GM19023 (cell line): ENCODE data around the gene STX8.
"Not testable (repeated sequence)": the region's sequence is repeated elsewhere in the genome, so short reads cannot be mapped to it uniquely, and the experiment has no call there.

Source experiments
- ATAC-seq: cut with Tn5 transposase; IDR thresholded peaks from one replicate; pipeline ENCODE4 v1.9.1; 2021; ENCODE audit warnings: mild to moderate bottlenecking, moderate library complexity; ENCODE audit not compliant: unreplicated experiment

STX8 gene

DNA sequence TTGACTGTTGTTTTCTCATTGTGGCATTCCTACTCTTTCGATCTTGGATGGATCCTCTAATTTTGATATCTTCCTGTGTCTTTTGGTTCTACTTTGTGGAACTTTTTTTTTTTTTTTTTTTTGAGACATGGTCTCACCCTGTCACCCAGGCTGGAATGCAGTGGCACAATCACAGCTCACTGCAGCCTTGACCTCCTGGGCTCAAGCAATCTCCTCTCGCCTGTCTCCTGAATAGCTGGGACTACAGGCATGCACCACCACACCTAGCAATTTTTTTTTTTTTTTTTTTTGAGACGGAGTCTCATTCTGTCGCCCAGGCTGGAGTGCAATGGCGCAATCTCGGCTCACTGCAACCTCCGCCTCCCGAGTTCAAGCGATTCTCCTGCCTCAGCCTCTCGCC, 220.4 kb downstream of the STX8 start:
- not testable (repeated sequence) for ATAC-seq

- no peak for ATAC-seq
These were observed 225.5 kb downstream of the STX8 start for GRCh38 chr17:9350080-9350479.

GRCh38 chr17:9346296-9346926, 229.2 kb downstream of the STX8 start:
- ATAC-seq: no peak

- no peak for ATAC-seq
These were observed 232.1 kb downstream of the STX8 start for GRCh38 chr17:9343516-9343915.

DNA sequence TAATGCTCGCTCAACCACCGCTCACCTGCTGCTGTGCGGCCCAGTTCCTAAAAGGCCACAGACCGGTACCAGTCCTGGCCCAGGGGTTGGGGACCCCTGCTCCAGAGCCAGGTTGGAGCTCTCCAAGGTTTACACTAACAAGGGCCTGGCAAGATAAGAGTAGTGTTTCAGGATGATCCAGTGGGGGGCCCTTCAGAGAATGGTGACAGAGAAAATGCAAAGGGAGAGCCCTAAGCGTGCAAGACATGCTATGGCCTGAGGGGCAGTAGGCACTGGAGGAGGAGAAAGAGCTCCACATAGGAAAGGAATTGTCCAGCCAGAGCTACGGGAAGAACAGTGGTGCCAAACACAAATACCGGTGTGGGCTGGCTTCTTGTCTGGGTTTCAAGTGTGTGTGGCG, 233.4 kb downstream of the STX8 start:
- ATAC-seq: no peak

DNA sequence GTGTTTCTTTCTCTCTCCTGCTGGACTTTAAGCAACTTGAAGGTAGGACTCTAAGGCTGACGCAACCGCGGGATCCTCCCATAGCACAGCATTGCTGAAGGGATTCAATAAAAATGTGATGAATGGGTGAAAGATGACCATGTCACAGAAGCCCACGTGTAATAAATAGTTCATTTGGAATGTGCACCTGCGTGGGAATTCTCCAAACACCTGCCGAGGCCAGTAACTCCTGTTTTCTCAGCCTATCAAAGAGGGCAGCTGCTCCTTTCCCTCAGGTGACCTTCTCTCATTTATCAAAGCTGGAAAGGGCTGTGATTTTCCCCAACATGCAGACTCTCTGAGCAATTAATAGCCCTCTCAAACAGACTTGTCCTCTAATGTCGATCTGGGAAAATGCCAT, 235.7 kb downstream of the STX8 start:
- no peak for ATAC-seq

DNA sequence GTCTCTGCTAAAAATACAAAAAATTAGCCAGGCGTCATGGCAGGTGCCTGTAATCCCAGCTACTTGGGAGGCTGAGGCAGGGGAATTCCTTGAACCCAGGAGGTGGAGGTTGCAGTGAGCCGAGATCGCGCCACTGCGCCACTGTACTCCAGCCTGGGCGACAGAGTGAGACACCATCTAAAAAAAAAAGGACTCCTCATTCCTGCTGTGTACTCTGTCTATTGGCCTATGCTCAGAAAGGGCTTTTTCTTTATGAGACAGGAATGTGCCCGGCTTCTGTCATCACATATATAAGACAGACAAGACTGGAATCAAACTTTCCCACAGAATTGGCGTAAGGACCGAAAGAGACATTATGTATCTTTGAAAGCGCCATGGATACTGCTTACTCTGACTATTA, 236.1 kb downstream of the STX8 start:
- ATAC-seq: not testable (repeated sequence)

GRCh38 chr17:9336817-9337216, 238.8 kb downstream of the STX8 start:
- no peak for ATAC-seq

DNA sequence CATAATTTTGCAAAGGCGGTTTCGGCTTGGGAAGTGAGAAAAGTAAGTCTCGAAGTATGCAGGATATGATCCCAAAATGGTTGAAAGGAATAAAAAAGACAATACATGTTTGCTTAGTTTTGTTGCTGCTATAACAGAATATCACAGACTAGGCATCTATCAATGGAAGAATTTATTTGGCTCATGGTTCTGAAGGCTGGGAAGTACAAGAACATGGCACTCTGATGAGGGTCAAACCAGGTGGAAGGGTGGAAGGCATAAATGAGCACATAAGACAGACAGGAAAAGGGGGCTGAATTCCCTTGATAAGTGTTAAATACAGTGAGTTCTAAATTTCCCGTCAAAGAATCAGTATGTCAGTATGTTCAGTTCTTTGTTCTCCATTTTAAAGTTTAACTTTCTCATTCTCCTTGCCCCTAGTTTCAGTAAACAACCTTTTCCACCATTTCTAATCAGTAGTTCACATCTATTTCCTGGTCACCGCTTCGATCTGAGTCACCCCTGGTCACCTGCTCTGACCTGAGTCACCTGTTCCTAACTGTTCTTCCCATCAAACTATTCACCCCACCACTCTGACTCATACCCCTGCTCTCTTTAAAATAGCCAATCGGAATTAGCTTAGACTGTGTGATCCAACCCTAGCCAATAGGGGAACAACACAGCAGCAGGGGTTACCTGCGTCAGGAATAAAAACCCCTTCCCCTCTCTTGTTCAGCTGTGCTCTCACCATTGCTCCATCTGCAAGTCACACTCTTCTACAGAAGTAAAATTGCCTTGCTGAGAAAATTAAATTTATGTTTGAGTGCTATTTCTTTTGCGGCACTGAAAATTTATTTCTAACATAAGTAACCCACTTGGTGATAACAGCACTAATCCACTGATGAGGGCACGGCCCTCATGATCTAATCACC, 240.8 kb downstream of the STX8 start:
- no peak for ATAC-seq

DNA sequence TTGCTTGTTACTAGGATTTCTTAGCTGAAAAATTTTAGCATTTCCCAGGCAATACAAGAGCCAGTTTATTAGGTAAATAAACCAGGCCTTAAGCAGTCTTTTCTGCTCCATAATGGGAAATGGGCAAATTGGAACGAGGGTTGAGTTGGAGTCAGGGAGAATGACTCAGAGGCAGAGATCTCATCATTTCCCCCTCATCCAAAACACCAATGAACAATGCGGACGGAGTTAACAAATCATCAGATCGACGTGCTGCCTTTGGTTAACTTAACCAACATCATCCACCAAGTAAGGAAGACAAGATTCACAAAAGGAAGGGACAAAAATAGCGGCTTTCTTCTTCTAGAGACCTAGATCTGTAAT, 243.5 kb downstream of the STX8 start:
- ATAC-seq: no peak

GRCh38 chr17:9331279-9332131, 244.1 kb downstream of the STX8 start:
- ATAC-seq: no peak

DNA sequence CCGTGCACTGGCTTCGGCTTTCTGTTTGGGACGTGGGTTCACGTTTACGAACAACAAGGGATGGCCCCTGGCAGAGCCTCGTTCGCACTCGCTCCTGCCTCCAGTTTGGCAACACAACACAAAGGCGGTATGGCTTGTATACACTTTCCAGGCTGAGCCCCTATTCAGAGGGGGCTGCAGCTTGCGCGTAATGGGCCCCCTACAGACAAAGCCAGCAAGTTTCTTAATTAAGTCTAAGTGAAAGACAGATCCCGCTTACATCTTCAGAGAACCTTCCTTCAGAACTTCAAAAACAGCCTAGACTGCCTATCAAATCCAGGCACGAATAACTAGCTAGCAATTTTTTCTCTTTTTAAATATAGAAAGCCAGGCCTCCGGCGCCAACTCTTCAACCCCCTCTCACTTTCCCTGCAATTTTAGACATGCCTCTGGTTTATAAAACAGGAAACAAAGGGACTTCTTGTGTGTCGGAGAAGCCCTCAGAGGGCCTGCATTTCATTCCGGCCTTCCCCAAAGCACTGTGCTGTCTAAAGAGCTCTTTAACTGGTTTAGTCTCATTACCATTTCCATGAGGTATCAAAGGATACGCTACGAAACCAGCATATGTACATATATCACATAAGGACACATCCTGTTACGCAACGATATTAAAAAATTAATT, 244.9 kb downstream of the STX8 start:
- no peak for ATAC-seq

GRCh38 chr17:9330141-9330540, 245.5 kb downstream of the STX8 start:
- no peak for ATAC-seq

- ATAC-seq: no peak
These were observed 246.2 kb downstream of the STX8 start for GRCh38 chr17:9329251-9329921.

DNA sequence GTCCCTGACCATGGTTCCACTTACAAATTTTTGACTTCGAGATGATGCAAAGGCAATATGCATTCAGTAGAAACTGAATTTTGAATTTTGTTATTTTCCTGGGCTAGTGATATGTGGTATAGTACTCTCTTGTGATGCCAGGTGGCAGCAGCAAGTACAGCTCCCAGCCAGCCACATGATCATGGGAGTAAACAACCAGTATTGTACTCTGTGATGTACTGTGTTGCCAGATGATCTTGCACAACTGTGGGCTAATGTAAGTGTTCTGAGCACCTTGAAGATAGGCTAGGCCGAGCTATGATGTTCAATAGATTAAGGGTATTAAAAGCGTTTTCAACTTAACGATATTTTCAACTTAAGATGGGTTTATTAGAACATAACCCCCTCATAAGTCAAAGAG, 250.8 kb downstream of the STX8 start:
- ATAC-seq: no peak

DNA sequence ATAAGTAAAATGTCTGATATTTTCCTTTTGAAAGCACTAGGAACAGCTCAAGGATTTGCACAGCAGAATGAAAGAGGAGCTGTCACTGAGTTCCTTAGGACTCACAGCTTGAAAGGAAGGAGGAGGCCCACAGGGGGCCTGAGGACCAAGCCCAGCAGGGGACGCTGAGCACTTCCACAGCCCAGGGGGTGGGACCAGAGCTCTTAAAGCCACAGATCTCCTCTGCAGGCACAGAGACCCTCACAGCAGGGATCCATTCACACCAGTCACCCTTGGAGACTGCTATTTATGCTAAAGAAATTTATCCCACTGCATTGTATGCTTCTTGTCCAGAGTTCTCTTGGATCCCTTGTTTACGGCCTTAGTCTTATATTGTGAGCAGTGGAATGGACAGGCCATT, 253.3 kb downstream of the STX8 start:
- ATAC-seq: no peak

GRCh38 chr17:9321890-9322289, 253.7 kb downstream of the STX8 start:
- no peak for ATAC-seq

GRCh38 chr17:9315360-9315759, 260.3 kb downstream of the STX8 start:
- no peak for ATAC-seq

DNA sequence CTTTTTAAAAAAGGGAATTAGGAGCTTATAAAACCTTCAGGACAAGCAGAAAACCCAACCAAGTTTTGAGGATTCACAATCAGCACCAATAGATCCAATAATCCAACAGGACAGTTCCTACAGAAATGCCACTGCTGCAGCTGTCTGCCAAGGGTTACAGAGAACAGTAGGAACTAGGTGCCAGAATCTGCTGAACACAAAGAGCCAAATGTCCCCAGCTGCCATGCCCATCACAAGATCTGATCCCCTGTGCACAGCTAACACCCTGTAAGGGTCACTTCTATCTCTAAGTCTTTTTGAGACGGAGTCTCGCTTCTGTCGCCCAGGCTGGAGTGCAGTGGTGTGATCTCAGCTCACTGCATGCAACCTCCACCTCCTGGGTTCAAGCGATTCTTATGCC, 262.3 kb downstream of the STX8 start:
- ATAC-seq: no peak

GRCh38 chr17:9309216-9309615, 266.4 kb downstream of the STX8 start:
- no peak for ATAC-seq
